Loucy (cell line): ENCODE measurements around the gene WDR17.

Experiments
- H2AFZ ChIP-seq: fragments of 200-600 bp; sonication (generic); 2 replicates; pipeline ENCODE4 v1.6.0; 2016; ENCODE audit warnings: antibody characterized with exemption, mild to moderate bottlenecking, low read length, moderate library complexity
- H3F3A ChIP-seq: fragments of 200-600 bp; 2 replicates; pipeline ENCODE4 v1.6.0; 2016; ENCODE audit warnings: antibody characterized with exemption, low read depth, mild to moderate bottlenecking
- H3K27me3 ChIP-seq: fragments of 200-600 bp; sonication (generic); 2 replicates; pipeline ENCODE4 v1.6.1; 2014; ENCODE audit warnings: low read length, mild to moderate bottlenecking; ENCODE audit not compliant: insufficient read depth, poor library complexity, severe bottlenecking
- H3K36me3 ChIP-seq: fragments of 200-600 bp; sonication (generic); 2 replicates; pipeline ENCODE4 v1.6.1; 2016; ENCODE audit warnings: low read length; ENCODE audit not compliant: insufficient read depth
- H3K4me1 ChIP-seq: fragments of 200-600 bp; sonication (generic); 2 replicates; pipeline ENCODE4 v1.5.1; 2014; ENCODE audit warnings: low read length, mild to moderate bottlenecking; ENCODE audit not compliant: insufficient read depth, poor library complexity, severe bottlenecking
- H3K4me2 ChIP-seq: fragments of 200-600 bp; sonication (generic); 2 replicates; pipeline ENCODE4 v1.6.0; 2014; ENCODE audit warnings: antibody characterized with exemption, low read length, low read depth, mild to moderate bottlenecking; ENCODE audit not compliant: poor library complexity, severe bottlenecking
- H3K4me3 ChIP-seq: fragments of 200-600 bp; sonication (generic); 2 replicates; pipeline ENCODE4 v1.5.1; 2014; ENCODE audit warnings: low read length, mild to moderate bottlenecking, mixed read lengths; ENCODE audit not compliant: poor library complexity, severe bottlenecking
- H3K79me2 ChIP-seq: fragments of 200-600 bp; sonication (generic); 2 replicates; pipeline ENCODE4 v1.6.1; 2014; ENCODE audit warnings: low read length; ENCODE audit not compliant: insufficient read depth
- H3K9ac ChIP-seq: fragments of 200-600 bp; sonication (generic); 2 replicates; pipeline ENCODE4 v1.6.0; 2014; ENCODE audit warnings: mild to moderate bottlenecking, low read depth, low read length, moderate library complexity; ENCODE audit not compliant: poor library complexity, severe bottlenecking
- H3K9me2 ChIP-seq: fragments of 200-600 bp; sonication (generic); replicated peaks from 2 replicates; pipeline ENCODE4 v1.6.1; 2016; ENCODE audit warnings: low read depth, low read length, mixed read lengths
- H3K9me3 ChIP-seq: fragments of 200-600 bp; sonication (generic); 2 replicates; pipeline ENCODE4 v1.6.1; 2014; ENCODE audit warnings: mild to moderate bottlenecking, antibody characterized with exemption, low read length, low read depth; ENCODE audit not compliant: insufficient read depth
- H4K20me1 ChIP-seq: fragments of 200-600 bp; sonication (generic); 2 replicates; pipeline ENCODE4 v1.6.0; 2014; ENCODE audit warnings: antibody characterized with exemption, low read length, mild to moderate bottlenecking; ENCODE audit not compliant: insufficient read depth, poor library complexity, severe bottlenecking
- CTCF ChIP-seq: fragments of 200-600 bp; sonication (generic); conservative IDR thresholded peaks from 2 replicates; pipeline ENCODE4 v1.5.1; 2014; ENCODE audit warnings: mild to moderate bottlenecking, antibody characterized with exemption, low read length
- EZH2phosphoT487 ChIP-seq: fragments of 200-600 bp; IDR thresholded peaks from 2 replicates; pipeline ENCODE4 v1.6.1; 2018; ENCODE audit warnings: antibody characterized with exemption, mild to moderate bottlenecking, moderate library complexity, borderline replicate concordance

The WDR17 gene

GRCh38 chr4:176053785-176054184 lies 11.9 kb upstream of the WDR17 start:
- no peaks in the 10 kb centered on the region for H3K9me3 ChIP-seq
- H3K4me1 ChIP-seq: no peaks in the 10 kb centered on the region
- no peak overlapping the region for H3K4me3 ChIP-seq
- H4K20me1 ChIP-seq: no peaks in the 10 kb centered on the region
- no peaks in the 10 kb centered on the region for H3K27me3 ChIP-seq
- no peak for TF ChIP-seq CTCF
- TF ChIP-seq EZH2phosphoT487: no peak
- H3K9me2 ChIP-seq: no peaks in the 10 kb centered on the region
- no peak overlapping the region for H2AFZ ChIP-seq
- no peak overlapping the region for H3K4me2 ChIP-seq
- H3K9ac ChIP-seq: no peak overlapping the region
- no peaks in the 10 kb centered on the region for H3K79me2 ChIP-seq
- no peaks in the 10 kb centered on the region for H3F3A ChIP-seq
- no peaks in the 10 kb centered on the region for H3K36me3 ChIP-seq

- Histone ChIP-seq H3K27me3 (no peaks in the 10 kb centered on the region), H3K9me2 (no peaks in the 10 kb centered on the region), H3K9me3 (no peaks in the 10 kb centered on the region), H3K36me3 (no peaks in the 10 kb centered on the region), H3K4me3 (no peak overlapping the region), H3K79me2 (no peaks in the 10 kb centered on the region), H3K4me1 (no peaks in the 10 kb centered on the region), H3F3A (no peaks in the 10 kb centered on the region), H2AFZ (0 out of 2 replicates have a peak overlapping the region, but pooled peaks have one; percentile 54), H4K20me1 (no peaks in the 10 kb centered on the region), H3K9ac (no peak overlapping the region), H3K4me2 (no peak overlapping the region)
- TF ChIP-seq EZH2phosphoT487: no peak
- peak; percentile 41 for TF ChIP-seq CTCF
Measured at GRCh38 chr4:176054942-176055341, 10.7 kb upstream of the WDR17 start.

- no peaks in the 10 kb centered on the region for H3K27me3 ChIP-seq
- no peak overlapping the region for H3K4me3 ChIP-seq
- H3K9ac ChIP-seq: no peak overlapping the region
- TF ChIP-seq EZH2phosphoT487 (no peak), CTCF (no peak)
- no peaks in the 10 kb centered on the region for H3K9me2 ChIP-seq
- H3K36me3 ChIP-seq: no peaks in the 10 kb centered on the region
- no peaks in the 10 kb centered on the region for H3K4me1 ChIP-seq
- H2AFZ ChIP-seq: no peak overlapping the region
- H3K9me3 ChIP-seq: no peaks in the 10 kb centered on the region
- no peaks in the 10 kb centered on the region for H3K79me2 ChIP-seq
- no peaks in the 10 kb centered on the region for H4K20me1 ChIP-seq
- H3F3A ChIP-seq: no peaks in the 10 kb centered on the region
- no peak overlapping the region for H3K4me2 ChIP-seq
Measured at GRCh38 chr4:176063718-176064117, 1.9 kb upstream of the WDR17 start.
